ENCODE measurements around the gene QRICH2.
"Not testable (repeated sequence)": the region's sequence is repeated elsewhere in the genome, so short reads cannot be mapped to it uniquely, and the experiment has no call there.

The QRICH2 gene

GRCh38 chr17:76270770-76271668 is 37.1 kb downstream of the QRICH2 start:
- no peak for TF ChIP-seq CTCF (IDR thresholded peaks at IDR 0.05; ENCODE audit: borderline replicate concordance, control extremely low read depth, extremely low read depth, insufficient read depth, missing control alignments)
- in situ Hi-C loops (cut with MboI; ENCODE audit: low sequenced_read_pairs, unreplicated experiment) = no loop called here
- DNase-seq (ENCODE audit: low spot score) = peak; percentile 45

GRCh38 chr17:76270127-76270592 is 37.9 kb downstream of the QRICH2 start:
- TF ChIP-seq CTCF (IDR thresholded peaks at IDR 0.05; ENCODE audit: borderline replicate concordance, control extremely low read depth, extremely low read depth, insufficient read depth, missing control alignments) = no peak
- in situ Hi-C loops (cut with MboI; ENCODE audit: low sequenced_read_pairs, unreplicated experiment) = no loop called here
- DNase-seq (ENCODE audit: low spot score) = peak; percentile 54

GRCh38 chr17:76268991-76269981 is 38.8 kb downstream of the QRICH2 start:
- no peak for DNase-seq (ENCODE audit: low spot score)
- in situ Hi-C loops (cut with MboI; ENCODE audit: low sequenced_read_pairs, unreplicated experiment) = loop anchor here (5.0 kb wide), 1 partner anchor 82 kb away; no protein-coding TSS in a partner anchor
- TF ChIP-seq CTCF (IDR thresholded peaks at IDR 0.05; ENCODE audit: borderline replicate concordance, control extremely low read depth, extremely low read depth, insufficient read depth, missing control alignments) = no peak

GRCh38 chr17:76268015-76268749 is 39.9 kb downstream of the QRICH2 start:
- no peak for TF ChIP-seq CTCF (IDR thresholded peaks at IDR 0.05; ENCODE audit: borderline replicate concordance, control extremely low read depth, extremely low read depth, insufficient read depth, missing control alignments)
- DNase-seq (ENCODE audit: low spot score) = peak; percentile 69
- in situ Hi-C loops (cut with MboI; ENCODE audit: low sequenced_read_pairs, unreplicated experiment) = loop anchor here (5.0 kb wide), 1 partner anchor 81 kb away; no protein-coding TSS in a partner anchor

- not testable (repeated sequence) for DNase-seq (ENCODE audit: low spot score)
- in situ Hi-C loops (cut with MboI; ENCODE audit: low sequenced_read_pairs, unreplicated experiment) = loop anchor here (5.0 kb wide), 1 partner anchor 80 kb away; no protein-coding TSS in a partner anchor
Measured at GRCh38 chr17:76267581-76268001, 40.5 kb downstream of the QRICH2 start.

GRCh38 chr17:76267051-76267576 is 41.0 kb downstream of the QRICH2 start:
- in situ Hi-C loops (cut with MboI; ENCODE audit: low sequenced_read_pairs, unreplicated experiment) = loop anchor here (5.0 kb wide), 1 partner anchor 80 kb away; no protein-coding TSS in a partner anchor
- DNase-seq (ENCODE audit: low spot score) = no peak
- TF ChIP-seq CTCF (IDR thresholded peaks at IDR 0.05; ENCODE audit: borderline replicate concordance, control extremely low read depth, extremely low read depth, insufficient read depth, missing control alignments) = no peak

All from GM13976 (cell line).